GM23338 (cell line): Measurements from ENCODE around the gene PKD1L1. TPM values are rescaled to one million over a fixed set of nuclear protein-coding genes. Genes with fewer than 3 reads are reported as not detected.
A peak's percentile ranks its signal among the peaks of the same experiment; 100 is the strongest.

Experiments
- ATAC-seq: fragments of 200-7000 bp; cut with Tn5 transposase; 3 replicates; pipeline ENCODE4 v1.9.1; 2020
- DNase-seq: peaks from one replicate; pipeline ENCODE4 v3.0.0-alpha.2; 2015; ENCODE audit warnings: low spot score
- H2AFZ ChIP-seq: fragments of 200-600 bp; sonication (generic); 2 replicates; pipeline ENCODE4 v1.8.0; 2016; ENCODE audit warnings: antibody characterized with exemption, mild to moderate bottlenecking, moderate library complexity
- H3F3A ChIP-seq: fragments of 200-600 bp; sonication (generic); replicated peaks from 2 replicates; pipeline ENCODE4 v1.8.0; 2017; ENCODE audit warnings: antibody characterized with exemption, mixed run types, low read depth
- H3K27ac ChIP-seq: fragments of 200-600 bp; sonication (generic); 2 replicates; pipeline ENCODE4 v1.6.1; 2016; ENCODE audit warnings: low read depth
- H3K27me3 ChIP-seq: fragments of 200-600 bp; sonication (generic); 2 replicates; pipeline ENCODE4 v1.8.0; 2016; ENCODE audit warnings: mild to moderate bottlenecking, mixed run types, moderate library complexity; ENCODE audit not compliant: insufficient read depth
- H3K36me3 ChIP-seq: fragments of 200-600 bp; sonication (generic); 2 replicates; pipeline ENCODE4 v1.8.0; 2016; ENCODE audit warnings: mild to moderate bottlenecking; ENCODE audit not compliant: insufficient read depth
- H3K4me1 ChIP-seq: fragments of 200-600 bp; sonication (generic); 2 replicates; pipeline ENCODE4 v1.8.0; 2016; ENCODE audit warnings: mild to moderate bottlenecking, moderate library complexity; ENCODE audit not compliant: insufficient read depth
- H3K4me2 ChIP-seq: fragments of 200-600 bp; sonication (generic); 2 replicates; pipeline ENCODE4 v1.7.1; 2017; ENCODE audit warnings: mixed run types
- H3K4me3 ChIP-seq: fragments of 200-600 bp; sonication (generic); 2 replicates; pipeline ENCODE4 v1.6.1; 2016; ENCODE audit warnings: mixed run types
- H3K79me2 ChIP-seq: fragments of 200-600 bp; sonication (generic); replicated peaks from 2 replicates; pipeline ENCODE4 v1.8.0; 2017; ENCODE audit warnings: mild to moderate bottlenecking; ENCODE audit not compliant: insufficient read depth
- H3K9me2 ChIP-seq: fragments of 200-600 bp; sonication (generic); 2 replicates; pipeline ENCODE4 v1.8.0; 2017; ENCODE audit not compliant: insufficient read depth
- H4K20me1 ChIP-seq: fragments of 200-600 bp; sonication (generic); replicated peaks from 2 replicates; pipeline ENCODE4 v1.8.0; 2017; ENCODE audit warnings: mild to moderate bottlenecking; ENCODE audit not compliant: insufficient read depth
- H3K27ac Mint-ChIP-seq: 2 replicates; pipeline ENCODE4 v1.8.0; 2020; ENCODE audit warnings: inconsistent platforms, mild to moderate bottlenecking, moderate library complexity, mixed read lengths
- H3K27me3 Mint-ChIP-seq: 3 replicates; pipeline ENCODE4 v1.8.0; 2022; ENCODE audit warnings: low read depth, mild to moderate bottlenecking, moderate library complexity, mixed read lengths, inconsistent platforms; ENCODE audit not compliant: insufficient read depth, poor library complexity
- H3K36me3 Mint-ChIP-seq: 3 replicates; pipeline ENCODE4 v1.8.0; 2021; ENCODE audit warnings: low read depth, mild to moderate bottlenecking, inconsistent platforms, moderate library complexity, mixed read lengths
- H3K4me1 Mint-ChIP-seq: 3 replicates; pipeline ENCODE4 v1.8.0; 2020; ENCODE audit warnings: mild to moderate bottlenecking, inconsistent platforms, mixed read lengths
- H3K4me3 Mint-ChIP-seq: 3 replicates; pipeline ENCODE4 v1.8.0; 2021; ENCODE audit warnings: moderate library complexity, mild to moderate bottlenecking, inconsistent platforms, mixed read lengths
- H3K9me3 Mint-ChIP-seq: 3 replicates; pipeline ENCODE4 v1.8.0; 2020; ENCODE audit warnings: moderate library complexity, mild to moderate bottlenecking, inconsistent platforms, mixed read lengths
- CTCF ChIP-seq, 2 experiments: fragments of 200-600 bp in 1 of 2; sonication (generic) in 1 of 2; conservative IDR thresholded peaks; 2 replicates each; pipeline versions ENCODE4 v1.5.1 to v1.6.1; 2016 to 2017; ENCODE audit warnings: antibody characterized with exemption in 2 of 2, low read depth in 2 of 2, mild to moderate bottlenecking in 2 of 2, moderate library complexity in 1 of 2
- EZH2 ChIP-seq: fragments of 200-600 bp; sonication (generic); IDR thresholded peaks from one replicate; pipeline ENCODE4 v1.8.0; 2017; ENCODE audit warnings: antibody characterized with exemption, mild to moderate bottlenecking, low read depth; ENCODE audit not compliant: unreplicated experiment
- JUNB ChIP-seq: IDR thresholded peaks from one replicate; pipeline ENCODE4 v1.6.1; 2016; ENCODE audit warnings: antibody characterized with exemption; ENCODE audit not compliant: unreplicated experiment
- NANOG ChIP-seq: IDR thresholded peaks from 2 replicates; pipeline ENCODE4 v1.6.1; 2016; ENCODE audit warnings: antibody characterized with exemption, borderline replicate concordance
- POLR2AphosphoS5 ChIP-seq: IDR thresholded peaks from 2 replicates; pipeline ENCODE4 v1.6.1; 2016; ENCODE audit warnings: antibody characterized with exemption, low read depth
- STAT1 ChIP-seq: IDR thresholded peaks from one replicate; pipeline ENCODE4 v1.6.1; 2016; ENCODE audit warnings: antibody characterized with exemption; ENCODE audit not compliant: unreplicated experiment
- ZNF114 ChIP-seq: fragments of 250-450 bp; sonication (Bioruptor Pico); IDR thresholded peaks from 2 replicates; pipeline ENCODE4 v1.5.0; 2020; ENCODE audit warnings: mild to moderate bottlenecking, moderate library complexity
- ZNF331 ChIP-seq: fragments of 250-450 bp; sonication (Bioruptor Pico); IDR thresholded peaks from 2 replicates; pipeline ENCODE4 v1.5.0; 2020; ENCODE audit warnings: low read depth, mild to moderate bottlenecking, moderate library complexity
- ZNF462 ChIP-seq: fragments of 250-450 bp; sonication (Bioruptor Pico); IDR thresholded peaks from 2 replicates; pipeline ENCODE4 v1.5.0; 2020; ENCODE audit warnings: mild to moderate bottlenecking, moderate library complexity
- polyA plus RNA-seq: library from polyadenylated mRNA; unstranded; fragments of >200 nt; fragmentation: Nextera tagmentation; extraction: Ambion mirVana; gene quantifications from 2 replicates; pipeline ENCODE4 v1.2.1, GENCODE V29; 2016
- total RNA-seq: library from RNA; depleted of rRNA; stranded (reverse); fragments of >200 nt; shearing (Covaris generic); gene quantifications from 2 replicates; pipeline ENCODE4 v1.2.3, GENCODE V29; 2014

Gene PKD1L1
- total and polyA plus RNA-seq, 2 experiments from 2014 or later: 0.03 TPM; not detected in 1

- Histone ChIP-seq H3K4me2 (no peak overlapping the region), H3K4me1 (peaks cover 15% of the 10 kb centered on the region), H3K27me3 (no peaks in the 10 kb centered on the region), H3K79me2 (no peaks in the 10 kb centered on the region), H2AFZ (no peak overlapping the region), H3K36me3 (no peaks in the 10 kb centered on the region), H3K9me2 (no peaks in the 10 kb centered on the region), H4K20me1 (no peaks in the 10 kb centered on the region), H3K4me3 (no peak overlapping the region), H3K27ac (no peak overlapping the region), H3F3A (no peaks in the 10 kb centered on the region)
- no peak overlapping the region for H3K4me3 Mint-ChIP-seq
- H3K27ac Mint-ChIP-seq: no peak overlapping the region
- ATAC-seq: peak; percentile 17
- peaks cover 8% of the 10 kb centered on the region for H3K27me3 Mint-ChIP-seq
- DNase-seq: no peak
- H3K4me1 Mint-ChIP-seq: peaks cover 34% of the 10 kb centered on the region
- no peaks in the 10 kb centered on the region for H3K9me3 Mint-ChIP-seq
- no peaks in the 10 kb centered on the region for H3K36me3 Mint-ChIP-seq
- no peak for TF ChIP-seq ZNF331 (CRISPR knock-in tag)
- no peak for TF ChIP-seq JUNB
These were observed 11.1 kb downstream of the PKD1L1 start for GRCh38 chr7:47937065-47937687.

- Mint-ChIP-seq H3K27ac (no peak overlapping the region), H3K9me3 (no peaks in the 10 kb centered on the region), H3K4me3 (no peak overlapping the region), H3K4me1 (peaks cover 26% of the 10 kb centered on the region), H3K27me3 (peaks cover 6% of the 10 kb centered on the region), H3K36me3 (no peaks in the 10 kb centered on the region)
- no peaks in the 10 kb centered on the region for H3K79me2 ChIP-seq
- no peaks in the 10 kb centered on the region for H3K9me2 ChIP-seq
- H3K27me3 ChIP-seq: no peaks in the 10 kb centered on the region
- no peaks in the 10 kb centered on the region for H3F3A ChIP-seq
- peaks cover 6% of the 10 kb centered on the region for H3K4me1 ChIP-seq
- H3K27ac ChIP-seq: no peak overlapping the region
- no peak overlapping the region for H3K4me2 ChIP-seq
- TF ChIP-seq JUNB (no peak), STAT1 (no peak), EZH2 (no peak), POLR2AphosphoS5 (no peak), NANOG (no peak), ZNF331 (CRISPR knock-in tag) (no peak), ZNF462 (CRISPR knock-in tag) (no peak), CTCF (conservative IDR thresholded peaks at IDR 0.05; ENCODE audit: low read depth in 2 of 2) (no peak), ZNF114 (CRISPR knock-in tag) (no peak)
- H3K36me3 ChIP-seq: no peaks in the 10 kb centered on the region
- no peaks in the 10 kb centered on the region for H4K20me1 ChIP-seq
- no peak overlapping the region for H2AFZ ChIP-seq
- DNase-seq (no peak), ATAC-seq (no peak)
- no peak overlapping the region for H3K4me3 ChIP-seq
These were observed 11.9 kb downstream of the PKD1L1 start for GRCh38 chr7:47936323-47936722.
